HCT116 (cell line): ENCODE data around the gene SARM1. TPM values are rescaled to one million over a fixed set of nuclear protein-coding genes. Genes with fewer than 3 reads are reported as not detected.

Experiments
- ATAC-seq: fragments of 200-7000 bp; cut with Tn5 transposase; 2 replicates; pipeline ENCODE4 v1.9.1; 2020; ENCODE audit warnings: mild to moderate bottlenecking, moderate library complexity
- BruUV-seq: library from RNA; stranded (reverse); fragments of 400-500 nt; replicated peaks from 2 replicates; lab custom pipeline; 2021; lab: Mats Ljungman, UMichigan
- CTCF ChIA-PET: fragments of 300-600 bp; sonication (Branson Sonifier 250); formaldehyde crosslinking; loops from one replicate; lab custom pipeline; 2021; ENCODE audit warnings: antibody characterized with exemption; lab: Charles Lee
- POLR2A ChIA-PET: fragments of 300-600, 350-600 bp; sonication (Branson Sonifier 250); formaldehyde crosslinking; loops from one replicate; lab custom pipeline; 2021; ENCODE audit warnings: antibody characterized with exemption; lab: Charles Lee
- RAD21 ChIA-PET, 2 experiments: fragments of 300-600 bp; sonication (Branson Sonifier 250); formaldehyde crosslinking; loops; one replicate each; lab custom pipeline; 2023; ENCODE audit warnings: low total read pairs in 2 of 2; ENCODE audit not compliant: uncharacterized antibody in 2 of 2, unreplicated experiment in 2 of 2, low non-redundant PET in 1 of 2; lab: Charles Lee
- DNase-seq: peaks from one replicate; pipeline ENCODE4 v3.0.0-alpha.2; 2010; ENCODE audit warnings: low read depth, low spot score
- H2AFZ ChIP-seq: fragments of 200-600 bp; shearing (Covaris generic), sonication (generic); 2 replicates; pipeline ENCODE4 v1.6.1; 2017; ENCODE audit warnings: low read depth, mixed run types, mixed read lengths, antibody characterized with exemption, low read length; ENCODE audit not compliant: poor library complexity, severe bottlenecking
- H3K27ac ChIP-seq: 2 replicates; pipeline ENCODE4 v1.5.1; 2012; ENCODE audit warnings: low read depth, low read length
- H3K27me3 ChIP-seq: fragments of 200-600 bp; sonication (generic); 2 replicates; pipeline ENCODE4 v1.6.1; 2016; ENCODE audit warnings: mixed run types, low read length, mixed read lengths; ENCODE audit not compliant: insufficient read depth
- H3K36me3 ChIP-seq, 2 experiments: fragments of 200-500 bp in 1 of 2; fragments of 200-600 bp in 1 of 2; sonication (Bioruptor generic) in 1 of 2; sonication (generic) in 1 of 2; 2 replicates each; pipeline versions ENCODE4 v1.5.1 to v1.6.1; 2014 to 2016; ENCODE audit warnings: low read length in 2 of 2, inconsistent platforms in 1 of 2, mixed read lengths in 1 of 2, mixed run types in 1 of 2; ENCODE audit not compliant: insufficient read depth in 2 of 2, control insufficient read depth in 1 of 2
- H3K4me1 ChIP-seq, 2 experiments: fragments of 200-600 bp in 1 of 2; sonication (generic) in 1 of 2; 2 replicates each; pipeline versions ENCODE4 v1.5.1 to v1.6.1; 2012 to 2017; ENCODE audit warnings: low read length in 2 of 2, inconsistent platforms in 1 of 2, mild to moderate bottlenecking in 1 of 2, mixed read lengths in 1 of 2, mixed run types in 1 of 2, moderate library complexity in 1 of 2; ENCODE audit not compliant: insufficient read depth in 2 of 2, control insufficient read depth in 1 of 2
- H3K4me2 ChIP-seq: fragments of 200-600 bp; sonication (generic); 2 replicates; pipeline ENCODE4 v1.6.1; 2017; ENCODE audit warnings: mixed run types, low read length, mixed read lengths
- H3K4me3 ChIP-seq, 2 experiments: fragments of 200-600 bp in 1 of 2; sonication (generic) in 1 of 2; replicated peaks in 1 of 2; 2 replicates each; pipeline ENCODE4 v1.5.1; 2011 to 2016; ENCODE audit warnings: low read length in 2 of 2, control low read depth in 1 of 2, low read depth in 1 of 2, mild to moderate bottlenecking in 1 of 2, mixed read lengths in 1 of 2, mixed run types in 1 of 2
- H3K79me2 ChIP-seq: fragments of 200-600 bp; sonication (generic); 2 replicates; pipeline ENCODE4 v1.6.1; 2017; ENCODE audit warnings: mild to moderate bottlenecking, mixed run types, low read length, moderate library complexity, mixed read lengths; ENCODE audit not compliant: insufficient read depth
- H3K9ac ChIP-seq: fragments of 200-600 bp; sonication (generic); 2 replicates; pipeline ENCODE4 v1.6.1; 2016; ENCODE audit warnings: low read length, mixed read lengths
- H3K9me2 ChIP-seq: fragments of 200-600 bp; sonication (generic), shearing (Covaris generic); 2 replicates; pipeline ENCODE4 v1.6.1; 2017; ENCODE audit warnings: mixed run types, mild to moderate bottlenecking, moderate library complexity; ENCODE audit not compliant: insufficient read depth
- H3K9me3 ChIP-seq, 2 experiments: fragments of 200-500 bp in 1 of 2; fragments of 200-600 bp in 1 of 2; sonication (Bioruptor generic) in 1 of 2; sonication (generic) in 1 of 2; 2 replicates each; pipeline ENCODE4 v1.6.1; 2014 to 2017; ENCODE audit warnings: low read length in 2 of 2, mixed read lengths in 2 of 2, inconsistent platforms in 1 of 2, low read depth in 1 of 2, mild to moderate bottlenecking in 1 of 2, mixed run types in 1 of 2, moderate library complexity in 1 of 2; ENCODE audit not compliant: control insufficient read depth in 1 of 2, insufficient read depth in 1 of 2
- H4K20me1 ChIP-seq: fragments of 200-600 bp; sonication (generic), shearing (Covaris generic); 2 replicates; pipeline ENCODE4 v1.6.1; 2017; ENCODE audit warnings: mixed run types, mild to moderate bottlenecking, moderate library complexity; ENCODE audit not compliant: insufficient read depth
- CBX3 ChIP-seq: IDR thresholded peaks from 2 replicates; pipeline ENCODE4 v1.6.1; 2012; ENCODE audit warnings: low read depth
- FOSL1 ChIP-seq: IDR thresholded peaks from 2 replicates; pipeline ENCODE4 v1.6.1; 2012; ENCODE audit warnings: low read depth
- POLR2A ChIP-seq: IDR thresholded peaks from 2 replicates; pipeline ENCODE4 v1.7.0; 2011; ENCODE audit warnings: borderline replicate concordance; ENCODE audit not compliant: insufficient read depth, insufficient read length; ENCODE audit errors: extremely low read depth
- SP1 ChIP-seq: IDR thresholded peaks from 2 replicates; pipeline ENCODE4 v1.6.1; 2012; ENCODE audit warnings: low read depth
- YY1 ChIP-seq: IDR thresholded peaks from 2 replicates; pipeline ENCODE4 v1.6.1; 2011; ENCODE audit warnings: low read length, low read depth, moderate library complexity, mild to moderate bottlenecking; ENCODE audit not compliant: insufficient replicate concordance; ENCODE audit errors: extremely low read depth
- ZBTB33 ChIP-seq: IDR thresholded peaks from 2 replicates; pipeline ENCODE4 v1.6.1; 2011; ENCODE audit warnings: mild to moderate bottlenecking, low read length, moderate library complexity; ENCODE audit not compliant: insufficient replicate concordance; ENCODE audit errors: extremely low read depth
- intact Hi-C: fragments of 100-400 bp; cut with micrococcal nuclease; formaldehyde crosslinking; loops from 2 replicates; pipeline ENCODE4 v1.10.0; 2022
- total RNA-seq: library from RNA; stranded (reverse); gene quantifications from one replicate; pipeline ENCODE4 v1.2.1, GENCODE V29; 2021; ENCODE audit not compliant: unreplicated experiment
- TF ChIP-seq, protein P1 (sequence below): IDR thresholded peaks from 2 replicates; pipeline ENCODE4 v1.6.1; 2012
- TF ChIP-seq, protein P2 (sequence below), 3 experiments: fragments of 200-600 bp in 1 of 3; sonication (generic) in 1 of 3; IDR thresholded peaks in 2 of 3; conservative IDR thresholded peaks in 1 of 3; 2 replicates each; pipeline ENCODE4 v1.5.1; 2012 to 2017; ENCODE audit warnings: low read depth in 2 of 3, low read length in 2 of 3, antibody characterized with exemption in 1 of 3, borderline replicate concordance in 1 of 3, control low read depth in 1 of 3, mild to moderate bottlenecking in 1 of 3, mixed read lengths in 1 of 3, mixed run types in 1 of 3, moderate library complexity in 1 of 3; ENCODE audit not compliant: insufficient read depth in 1 of 3

The SARM1 gene
- total RNA-seq, 1 experiment from 2014 or later = 1.3 TPM

DNA sequence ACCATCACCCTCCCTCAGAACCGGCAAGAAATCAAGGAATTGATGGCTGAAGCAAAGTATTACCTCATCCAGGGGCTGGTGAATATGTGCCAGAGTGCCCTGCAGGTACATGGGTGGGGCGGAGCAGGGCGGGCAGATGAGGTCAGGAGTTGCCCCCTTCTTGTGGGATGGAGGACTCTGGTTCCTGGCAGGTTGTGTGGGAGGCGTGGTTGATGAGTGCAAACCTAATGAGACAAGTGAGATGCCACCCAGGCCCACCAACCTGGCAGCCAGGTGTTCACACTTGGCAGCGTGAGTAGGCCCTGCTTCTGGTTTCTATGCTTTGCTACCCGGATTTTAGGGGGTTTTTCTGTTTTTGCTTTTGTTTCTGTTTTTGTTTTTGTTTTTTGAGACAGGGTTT is 31.1 kb upstream of the SARM1 start:
- no peak overlapping the region for H3K9ac ChIP-seq
- no peak overlapping the region for H3K4me2 ChIP-seq
- H3K27me3 ChIP-seq = no peaks in the 10 kb centered on the region
- TF ChIP-seq CBX3 (no peak), SP1 (no peak), FOSL1 (no peak), ZBTB33 (no peak), YY1 (no peak), POLR2A (no peak)
- TF ChIP-seq, protein P1, sequence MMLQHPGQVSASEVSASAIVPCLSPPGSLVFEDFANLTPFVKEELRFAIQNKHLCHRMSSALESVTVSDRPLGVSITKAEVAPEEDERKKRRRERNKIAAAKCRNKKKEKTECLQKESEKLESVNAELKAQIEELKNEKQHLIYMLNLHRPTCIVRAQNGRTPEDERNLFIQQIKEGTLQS = no peak
- TF ChIP-seq, protein P2, sequence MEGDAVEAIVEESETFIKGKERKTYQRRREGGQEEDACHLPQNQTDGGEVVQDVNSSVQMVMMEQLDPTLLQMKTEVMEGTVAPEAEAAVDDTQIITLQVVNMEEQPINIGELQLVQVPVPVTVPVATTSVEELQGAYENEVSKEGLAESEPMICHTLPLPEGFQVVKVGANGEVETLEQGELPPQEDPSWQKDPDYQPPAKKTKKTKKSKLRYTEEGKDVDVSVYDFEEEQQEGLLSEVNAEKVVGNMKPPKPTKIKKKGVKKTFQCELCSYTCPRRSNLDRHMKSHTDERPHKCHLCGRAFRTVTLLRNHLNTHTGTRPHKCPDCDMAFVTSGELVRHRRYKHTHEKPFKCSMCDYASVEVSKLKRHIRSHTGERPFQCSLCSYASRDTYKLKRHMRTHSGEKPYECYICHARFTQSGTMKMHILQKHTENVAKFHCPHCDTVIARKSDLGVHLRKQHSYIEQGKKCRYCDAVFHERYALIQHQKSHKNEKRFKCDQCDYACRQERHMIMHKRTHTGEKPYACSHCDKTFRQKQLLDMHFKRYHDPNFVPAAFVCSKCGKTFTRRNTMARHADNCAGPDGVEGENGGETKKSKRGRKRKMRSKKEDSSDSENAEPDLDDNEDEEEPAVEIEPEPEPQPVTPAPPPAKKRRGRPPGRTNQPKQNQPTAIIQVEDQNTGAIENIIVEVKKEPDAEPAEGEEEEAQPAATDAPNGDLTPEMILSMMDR (IDR thresholded peaks at IDR 0.05 in 2 of 3, conservative IDR thresholded peaks at IDR 0.05 in 1 of 3; ENCODE audit: borderline replicate concordance in 1 of 3, insufficient read depth in 1 of 3, low read depth in 2 of 3, low read length in 2 of 3) = no peak
- no peak for DNase-seq
- no peaks in the 10 kb centered on the region for H3K9me2 ChIP-seq
- H2AFZ ChIP-seq = no peak overlapping the region
- CTCF ChIA-PET = no interaction called here
- intact Hi-C loops = no loop called here
- no peaks in the 10 kb centered on the region for H3K9me3 ChIP-seq
- POLR2A ChIA-PET = no interaction called here
- BruUV-seq = no TSS peak
- peaks cover 32% of the 10 kb centered on the region for H3K79me2 ChIP-seq
- H3K4me1 ChIP-seq = peaks cover 11 to 28% of the 10 kb centered on the region in 2 experiments
- no peak overlapping the region for H3K4me3 ChIP-seq
- RAD21 ChIA-PET = no interaction called here
- peaks cover 25 to 27% of the 10 kb centered on the region in 2 experiments; a peak in 3 of 4 replicates for H3K36me3 ChIP-seq
- ATAC-seq = no peak
- no peaks in the 10 kb centered on the region for H4K20me1 ChIP-seq
- H3K27ac ChIP-seq = no peak overlapping the region
